IPS-15b (cell line): ENCODE results near the gene SLC6A19.

Experiments
- H3K27me3 ChIP-seq: one replicate; pipeline ENCODE4 v1.6.1; 2013; ENCODE audit warnings: low read length; ENCODE audit not compliant: control insufficient read depth, insufficient read depth
- H3K36me3 ChIP-seq: one replicate; pipeline ENCODE4 v1.6.1; 2013; ENCODE audit warnings: low read length; ENCODE audit not compliant: control insufficient read depth, insufficient read depth
- H3K4me1 ChIP-seq: one replicate; pipeline ENCODE4 v1.6.1; 2013; ENCODE audit warnings: mild to moderate bottlenecking, low read length; ENCODE audit not compliant: control insufficient read depth, insufficient read depth
- H3K4me3 ChIP-seq: one replicate; pipeline ENCODE4 v1.5.1; 2013; ENCODE audit warnings: low read depth, low read length
- H3K9ac ChIP-seq: one replicate; pipeline ENCODE4 v1.6.1; 2013; ENCODE audit warnings: low read depth, mild to moderate bottlenecking, low read length
- H3K9me3 ChIP-seq: one replicate; pipeline ENCODE4 v1.6.1; 2013; ENCODE audit warnings: mild to moderate bottlenecking, low read length; ENCODE audit not compliant: control insufficient read depth, insufficient read depth

SLC6A19 gene

GRCh38 chr5:1184163-1184470 is 17.3 kb upstream of the SLC6A19 start:
- H3K4me3 ChIP-seq: no peak overlapping the region
- H3K4me1 ChIP-seq: no peaks in the 10 kb centered on the region
- H3K27me3 ChIP-seq: no peaks in the 10 kb centered on the region
- no peaks in the 10 kb centered on the region for H3K9me3 ChIP-seq
- no peaks in the 10 kb centered on the region for H3K36me3 ChIP-seq
- H3K9ac ChIP-seq: no peak overlapping the region

DNA sequence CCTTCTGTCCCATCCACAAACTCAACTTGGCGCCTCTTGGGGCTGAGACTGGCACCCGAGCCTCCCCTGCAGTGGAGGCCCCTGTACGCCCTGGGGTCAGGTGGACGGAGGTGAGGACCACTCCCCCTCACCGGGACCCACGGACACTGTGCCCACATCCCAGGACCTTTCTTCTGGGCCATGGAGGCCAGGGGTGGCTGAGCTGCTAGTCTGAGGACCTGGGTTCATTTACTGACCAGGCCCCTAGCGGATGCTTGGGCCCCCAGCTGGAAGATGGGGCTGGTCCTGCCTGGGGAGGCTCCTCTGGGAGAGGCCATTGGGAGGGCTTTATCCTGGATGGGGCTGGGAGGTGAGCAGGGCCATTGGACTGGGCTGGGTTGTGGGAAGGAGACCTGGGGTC is 16.9 kb upstream of the SLC6A19 start:
- Histone ChIP-seq H3K9ac (no peak overlapping the region), H3K36me3 (no peaks in the 10 kb centered on the region), H3K9me3 (no peaks in the 10 kb centered on the region), H3K27me3 (no peaks in the 10 kb centered on the region), H3K4me3 (no peak overlapping the region), H3K4me1 (no peaks in the 10 kb centered on the region)

GRCh38 chr5:1185038-1185627 is 16.3 kb upstream of the SLC6A19 start:
- H3K4me1 ChIP-seq: no peaks in the 10 kb centered on the region
- H3K9me3 ChIP-seq: no peaks in the 10 kb centered on the region
- no peaks in the 10 kb centered on the region for H3K36me3 ChIP-seq
- no peak overlapping the region for H3K9ac ChIP-seq
- no peak overlapping the region for H3K4me3 ChIP-seq
- no peaks in the 10 kb centered on the region for H3K27me3 ChIP-seq

DNA sequence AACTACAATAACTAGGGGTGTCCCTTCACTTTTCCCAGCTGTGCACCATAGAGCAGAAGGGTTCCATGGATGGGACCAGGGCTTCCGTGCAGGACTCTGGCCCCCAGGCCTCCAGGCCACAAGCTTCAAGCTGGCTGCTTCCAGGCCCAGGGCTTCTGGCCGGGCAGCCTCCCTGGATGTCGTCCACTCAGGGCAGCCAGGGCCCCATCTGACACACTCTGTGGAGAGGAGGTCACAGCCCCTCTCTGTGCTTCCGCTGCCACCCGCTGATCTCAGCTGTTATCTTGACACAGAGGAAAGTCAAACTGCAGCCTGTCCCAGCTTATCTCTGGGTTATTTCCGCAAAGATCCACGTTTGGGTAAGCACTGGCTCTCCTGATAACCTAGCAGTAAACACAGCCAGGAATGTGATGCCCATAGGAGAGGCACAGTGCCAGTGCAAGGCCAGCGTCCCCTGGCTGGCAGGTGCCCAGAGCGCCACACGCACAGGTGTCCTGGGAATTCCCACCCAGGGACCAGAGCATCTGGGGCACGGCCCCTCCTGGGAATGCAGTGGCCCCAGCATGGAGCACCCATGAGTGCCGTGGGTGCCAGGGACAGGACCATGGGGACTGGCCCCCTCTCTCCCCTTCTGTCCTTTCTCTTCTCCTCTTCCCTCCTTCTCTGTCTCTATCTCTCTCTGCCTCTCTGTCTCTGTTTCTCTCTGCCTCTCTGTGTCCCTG is 15.6 kb upstream of the SLC6A19 start:
- Histone ChIP-seq H3K9me3 (no peaks in the 10 kb centered on the region), H3K27me3 (no peaks in the 10 kb centered on the region), H3K36me3 (no peaks in the 10 kb centered on the region), H3K9ac (no peak overlapping the region), H3K4me1 (no peaks in the 10 kb centered on the region), H3K4me3 (no peak overlapping the region)

DNA sequence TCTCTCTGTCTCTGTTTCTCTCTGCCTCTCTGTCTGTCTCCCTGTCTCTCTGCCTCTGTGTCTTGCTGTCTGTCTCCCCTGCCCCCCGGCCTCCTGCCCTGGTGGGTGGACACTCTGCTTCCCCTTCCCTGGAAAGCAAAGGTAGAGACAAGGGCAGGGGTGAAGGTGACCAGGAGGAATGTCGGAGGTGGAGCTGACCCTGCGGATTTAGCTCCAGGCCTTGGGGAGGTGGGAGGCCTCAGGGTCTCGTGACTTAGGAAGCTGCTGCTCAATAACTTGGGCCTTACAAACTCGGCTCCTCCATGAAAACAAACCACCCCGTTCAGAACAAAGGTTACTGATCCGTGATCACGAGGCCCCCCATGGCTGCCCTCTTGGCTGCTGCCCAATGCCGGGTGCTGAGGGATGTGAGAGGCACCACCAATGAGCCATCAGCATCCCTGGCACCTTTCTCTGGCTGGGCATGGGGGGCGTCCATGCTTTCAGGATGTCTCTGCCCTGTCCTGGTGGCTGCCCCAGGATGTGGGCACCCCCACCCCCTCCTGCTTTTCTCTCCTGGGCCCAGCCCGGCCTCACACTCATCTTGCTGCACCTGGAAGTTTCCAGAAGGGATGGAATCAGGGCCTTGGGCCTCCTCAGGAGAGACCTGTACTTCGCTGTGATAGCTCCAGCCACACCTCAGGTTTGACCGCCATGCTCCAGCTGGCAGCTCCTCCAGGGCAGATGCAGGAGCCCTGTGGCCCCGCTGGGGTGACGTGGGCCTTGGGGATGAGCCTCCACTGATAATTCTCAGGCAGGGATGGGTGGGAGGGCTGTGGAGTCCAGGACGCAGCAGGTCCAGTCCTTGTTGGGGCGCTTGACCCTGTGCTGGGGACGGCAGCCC is 14.8 kb upstream of the SLC6A19 start:
- Histone ChIP-seq H3K36me3 (no peaks in the 10 kb centered on the region), H3K4me3 (no peak overlapping the region), H3K9me3 (no peaks in the 10 kb centered on the region), H3K9ac (no peak overlapping the region), H3K27me3 (no peaks in the 10 kb centered on the region), H3K4me1 (no peaks in the 10 kb centered on the region)

DNA sequence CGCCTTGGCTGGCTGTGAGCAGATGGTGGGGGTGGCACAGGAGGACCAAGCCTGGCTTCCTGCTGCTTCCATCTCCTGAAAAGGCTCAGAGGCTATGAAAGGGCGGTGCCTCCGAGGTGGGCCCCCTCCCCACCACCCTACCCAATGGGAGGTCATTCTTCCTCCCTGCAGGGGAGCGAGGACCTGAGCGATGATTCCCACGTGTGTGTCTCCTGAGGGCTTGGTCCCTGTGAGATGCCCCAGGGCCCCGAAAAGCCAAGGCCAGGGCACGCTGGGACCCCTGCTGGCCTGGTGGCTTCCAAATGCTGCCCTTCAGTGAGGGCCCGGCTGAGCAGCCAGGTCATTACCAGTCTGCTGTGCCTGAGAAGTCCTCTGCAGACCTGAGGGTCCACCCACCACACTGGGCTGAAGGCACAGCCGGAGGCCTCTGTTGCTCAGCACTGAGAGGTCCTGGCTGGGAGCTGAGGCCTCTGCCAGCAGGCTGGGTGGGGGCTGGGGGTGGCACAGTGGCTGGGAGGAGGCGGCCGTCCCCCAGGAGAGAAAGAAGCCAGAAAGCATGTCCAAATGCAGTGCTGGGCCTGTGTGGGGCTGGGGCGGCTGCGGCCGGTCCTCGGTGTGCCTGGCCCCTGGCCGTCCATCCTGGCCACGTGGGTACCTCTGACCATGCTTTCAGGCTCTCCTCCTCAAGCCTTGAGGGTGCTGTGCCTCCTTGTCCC is 14.0 kb upstream of the SLC6A19 start:
- Histone ChIP-seq H3K27me3 (peaks cover 3% of the 10 kb centered on the region), H3K36me3 (no peaks in the 10 kb centered on the region), H3K4me1 (no peaks in the 10 kb centered on the region), H3K9ac (no peak overlapping the region), H3K4me3 (no peak overlapping the region), H3K9me3 (no peaks in the 10 kb centered on the region)

GRCh38 chr5:1187950-1188334 is 13.5 kb upstream of the SLC6A19 start:
- H3K9ac ChIP-seq: no peak overlapping the region
- no peaks in the 10 kb centered on the region for H3K4me1 ChIP-seq
- H3K4me3 ChIP-seq: no peak overlapping the region
- no peaks in the 10 kb centered on the region for H3K9me3 ChIP-seq
- peaks cover 3% of the 10 kb centered on the region for H3K27me3 ChIP-seq
- H3K36me3 ChIP-seq: no peaks in the 10 kb centered on the region

DNA sequence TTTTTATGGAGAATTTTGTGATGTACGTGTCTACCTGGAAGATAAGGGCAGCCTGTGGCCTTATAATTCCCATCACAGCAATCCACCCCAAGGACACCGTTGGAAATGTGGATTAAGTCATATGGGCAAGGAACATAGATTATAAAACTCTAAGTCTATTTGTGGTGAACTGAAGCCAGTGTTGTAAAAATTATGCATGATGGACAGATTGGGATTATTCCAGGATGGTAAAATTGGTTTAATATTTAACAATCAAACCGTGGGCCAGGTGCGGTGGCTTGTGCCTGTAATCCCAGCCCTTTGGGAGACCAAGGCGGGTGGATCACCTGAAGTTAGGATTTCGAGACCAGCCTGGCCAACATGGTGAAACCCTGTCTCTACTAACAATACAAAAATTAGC is 12.9 kb upstream of the SLC6A19 start:
- Histone ChIP-seq H3K9ac (no peak overlapping the region), H3K36me3 (no peaks in the 10 kb centered on the region), H3K4me1 (no peaks in the 10 kb centered on the region), H3K9me3 (no peaks in the 10 kb centered on the region), H3K27me3 (peaks cover 3% of the 10 kb centered on the region), H3K4me3 (no peak overlapping the region)

- Histone ChIP-seq H3K36me3 (no peaks in the 10 kb centered on the region), H3K4me1 (no peaks in the 10 kb centered on the region), H3K4me3 (no peak overlapping the region), H3K27me3 (peaks cover 3% of the 10 kb centered on the region), H3K9ac (no peak overlapping the region), H3K9me3 (no peaks in the 10 kb centered on the region)
These were observed 12.1 kb upstream of the SLC6A19 start for GRCh38 chr5:1189269-1189668.

DNA sequence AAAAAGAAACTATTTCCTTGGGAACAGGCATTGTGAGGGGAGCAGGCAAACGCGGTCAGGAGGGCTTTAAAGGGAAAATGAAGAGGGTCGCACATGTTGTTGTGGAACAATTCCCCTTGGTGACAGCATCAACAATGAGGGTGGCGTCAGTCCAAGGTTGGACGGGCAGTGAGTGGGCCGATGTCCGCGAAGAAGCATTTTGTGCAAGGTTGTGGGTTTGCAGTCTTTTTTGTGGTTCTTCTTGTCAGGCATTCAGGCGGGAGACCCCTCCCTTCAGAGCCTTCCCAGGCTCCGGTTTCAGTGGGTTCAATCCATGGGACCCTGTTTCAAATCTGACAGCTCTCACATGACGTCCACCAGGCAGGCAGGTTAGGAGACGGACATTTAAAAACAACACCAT is 11.1 kb upstream of the SLC6A19 start:
- Histone ChIP-seq H3K27me3 (peaks cover 3% of the 10 kb centered on the region), H3K9ac (no peak overlapping the region), H3K9me3 (no peaks in the 10 kb centered on the region), H3K4me1 (no peaks in the 10 kb centered on the region), H3K4me3 (no peak overlapping the region), H3K36me3 (no peaks in the 10 kb centered on the region)

DNA sequence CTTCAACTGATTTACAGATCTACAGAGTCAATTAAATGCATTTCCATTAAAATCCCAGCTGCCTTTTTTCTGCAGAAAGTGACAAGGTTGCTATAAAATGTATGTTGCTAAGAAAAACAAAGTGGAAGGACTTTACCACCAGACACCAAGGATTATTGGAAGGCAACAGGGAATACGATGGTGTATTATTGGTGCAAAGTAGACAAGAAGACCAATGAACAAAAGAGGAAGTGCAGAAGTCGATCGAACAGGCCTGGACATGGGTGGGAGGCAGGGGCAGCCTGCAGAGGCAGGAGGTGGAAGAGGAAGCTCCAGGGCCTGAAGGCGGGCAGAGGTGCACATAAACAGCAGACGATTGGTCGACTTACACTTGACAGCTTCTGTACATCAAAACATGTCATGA is 10.6 kb upstream of the SLC6A19 start:
- no peaks in the 10 kb centered on the region for H3K9me3 ChIP-seq
- no peak overlapping the region for H3K9ac ChIP-seq
- peaks cover 3% of the 10 kb centered on the region for H3K27me3 ChIP-seq
- no peaks in the 10 kb centered on the region for H3K4me1 ChIP-seq
- no peak overlapping the region for H3K4me3 ChIP-seq
- no peaks in the 10 kb centered on the region for H3K36me3 ChIP-seq
